Natural killer cell treated with Interleukin-12 subunit alpha and Interleukin-12 subunit beta and Interleukin-15 and Interleukin-18, amount 100 ng/mL, for 72 hours (primary cell): ENCODE measurements around the gene CSTF1. TPM values are rescaled to one million over a fixed set of nuclear protein-coding genes. Genes with fewer than 3 reads are reported as not detected.
A peak's percentile ranks its signal among the peaks of the same experiment; 100 is the strongest.
"Not testable (repeated sequence)": the region's sequence is repeated elsewhere in the genome, so short reads cannot be mapped to it uniquely, and the experiment has no call there.

ENCODE experiments used
- ATAC-seq, 2 donors: fragments of 150-1000 bp; cut with Tn5 transposase in 1 of 2; sonication (Bioruptor Pico), chemical (Tn5 transposase) in 1 of 2; 2 replicates each; pipeline ENCODE4 v1.10.0; 2021
- DNase-seq: peaks from one replicate; pipeline ENCODE4 v3.0.0; 2022; ENCODE audit warnings: low spot score
- H3K27ac Mint-ChIP-seq, 2 donors: 1 replicate in 1 of 2; 2 replicates in 1 of 2; pipeline ENCODE4 v1.8.0; 2022; ENCODE audit warnings: mixed read lengths in 2 of 2, mild to moderate bottlenecking in 1 of 2, moderate library complexity in 1 of 2
- H3K27me3 Mint-ChIP-seq, 2 donors: 1 replicate in 1 of 2; 2 replicates in 1 of 2; pipeline ENCODE4 v1.8.0; 2022; ENCODE audit warnings: mixed read lengths in 2 of 2
- H3K36me3 Mint-ChIP-seq: one replicate; pipeline ENCODE4 v1.8.0; 2022; ENCODE audit warnings: mixed read lengths
- H3K4me1 Mint-ChIP-seq, 2 donors: 1 replicate in 1 of 2; 2 replicates in 1 of 2; pipeline ENCODE4 v1.8.0; 2022; ENCODE audit warnings: low read depth in 2 of 2, mixed read lengths in 2 of 2, mild to moderate bottlenecking in 1 of 2
- H3K4me3 Mint-ChIP-seq: one replicate; pipeline ENCODE4 v1.8.0; 2022; ENCODE audit warnings: mixed read lengths
- H3K9me3 Mint-ChIP-seq: 2 replicates; pipeline ENCODE4 v1.8.0; 2022; ENCODE audit warnings: mixed read lengths
- total RNA-seq, 2 donors: library from RNA; stranded (reverse); gene quantifications; one replicate each; pipeline ENCODE4 v1.2.3, GENCODE V29; 2022

Gene CSTF1
- total RNA-seq, 2 donors from 2014 or later: 39.6 to 40.1 TPM

DNA sequence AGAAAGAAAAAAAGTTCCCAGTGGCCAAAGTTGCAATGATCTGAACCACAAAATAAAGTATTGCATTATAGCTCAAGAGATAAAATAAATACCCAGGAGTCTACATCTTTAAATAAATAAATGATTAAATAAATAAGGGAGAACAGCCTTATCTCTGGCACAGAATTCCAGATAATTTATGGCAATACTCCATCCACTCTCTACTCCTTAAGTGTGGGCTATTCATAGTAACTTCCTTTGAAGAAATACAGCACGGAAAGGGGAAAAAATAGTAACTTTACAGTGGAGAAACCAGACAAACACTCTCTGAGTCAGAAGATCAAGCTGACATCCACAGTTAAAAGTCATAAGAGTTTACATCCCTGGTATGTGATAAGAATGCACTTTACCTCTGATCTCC is 12.1 kb upstream of the CSTF1 start:
- ATAC-seq (no peak), DNase-seq (no peak)
- H3K27ac Mint-ChIP-seq: no peak overlapping the region
- no peaks in the 10 kb centered on the region for H3K9me3 Mint-ChIP-seq
- H3K4me1 Mint-ChIP-seq: peaks cover 0 to 3% of the 10 kb centered on the region in 2 donors
- H3K36me3 Mint-ChIP-seq: peaks cover 27% of the 10 kb centered on the region
- H3K27me3 Mint-ChIP-seq: no peaks in the 10 kb centered on the region
- H3K4me3 Mint-ChIP-seq: no peak overlapping the region

DNA sequence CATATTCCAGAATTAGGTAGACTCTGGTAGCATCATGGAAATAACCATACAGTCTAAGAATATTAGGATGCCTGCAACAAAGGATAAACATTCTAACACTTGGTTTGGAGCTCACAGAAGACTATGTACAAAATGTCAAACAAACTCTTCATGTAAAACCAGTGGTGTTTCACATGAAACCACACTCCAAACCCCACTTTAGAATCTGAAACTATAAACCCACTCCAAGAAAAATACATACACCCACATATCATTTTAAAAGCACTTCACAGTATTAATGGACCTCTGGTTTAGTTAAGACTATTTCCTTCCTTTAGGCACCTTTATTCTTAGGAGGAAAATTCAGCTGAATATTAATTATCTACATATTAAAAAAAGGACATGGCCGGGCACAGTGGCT is 10.9 kb upstream of the CSTF1 start:
- peaks cover 30% of the 10 kb centered on the region for H3K36me3 Mint-ChIP-seq
- H3K9me3 Mint-ChIP-seq: no peaks in the 10 kb centered on the region
- H3K4me3 Mint-ChIP-seq: no peak overlapping the region
- no peak for DNase-seq
- no peak for ATAC-seq
- H3K4me1 Mint-ChIP-seq: peaks cover 0 to under 1% of the 10 kb centered on the region in 2 donors
- no peak overlapping the region for H3K27ac Mint-ChIP-seq
- H3K27me3 Mint-ChIP-seq: no peaks in the 10 kb centered on the region

DNA sequence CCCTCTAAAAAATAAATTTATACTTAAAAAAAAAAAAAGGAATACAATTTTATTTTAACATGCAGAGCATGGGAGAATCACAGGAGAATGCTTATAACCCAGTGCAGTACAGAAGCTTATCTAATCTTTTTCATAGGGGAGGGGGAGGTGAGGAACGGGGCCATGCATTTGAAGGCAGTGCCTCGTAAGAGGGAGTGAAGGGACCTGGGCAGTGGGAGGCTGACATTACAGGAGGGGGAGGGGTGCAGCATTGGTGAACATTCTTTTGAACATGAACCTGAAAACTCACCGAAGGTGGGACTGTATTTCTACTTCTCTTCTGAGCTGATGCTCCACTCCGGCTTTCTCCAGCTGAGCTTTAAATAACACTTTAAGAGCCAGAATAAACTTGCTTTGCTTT is 9.7 kb upstream of the CSTF1 start:
- Mint-ChIP-seq H3K9me3 (no peaks in the 10 kb centered on the region), H3K27ac (no peak overlapping the region), H3K4me3 (no peak overlapping the region), H3K4me1 (no peaks in the 10 kb centered on the region), H3K36me3 (peaks cover 34% of the 10 kb centered on the region), H3K27me3 (no peaks in the 10 kb centered on the region)
- DNase-seq (no peak), ATAC-seq (no peak)

DNA sequence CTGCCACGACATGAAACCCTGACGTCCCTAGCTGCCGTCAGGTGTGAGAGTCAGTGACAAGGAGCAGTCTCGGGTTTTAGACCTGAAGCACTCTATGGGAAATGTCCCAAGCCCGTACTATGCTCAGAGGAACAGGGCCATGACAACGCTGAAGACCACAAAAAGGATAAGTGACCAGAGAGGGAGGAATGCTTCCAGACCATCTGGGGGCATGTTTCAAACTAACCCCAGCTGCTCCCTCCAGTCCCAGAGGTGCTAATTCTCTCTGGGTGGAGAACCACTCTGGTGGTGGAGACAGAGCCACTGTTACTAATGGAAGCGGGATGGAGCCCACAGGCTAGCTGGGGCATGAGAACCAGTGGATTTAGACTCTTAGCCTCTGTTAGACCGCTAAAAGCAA is 9.1 kb upstream of the CSTF1 start:
- no peak overlapping the region for H3K27ac Mint-ChIP-seq
- no peak for ATAC-seq
- no peak overlapping the region for H3K4me3 Mint-ChIP-seq
- H3K27me3 Mint-ChIP-seq: no peaks in the 10 kb centered on the region
- no peaks in the 10 kb centered on the region for H3K9me3 Mint-ChIP-seq
- no peak for DNase-seq
- peaks cover 34% of the 10 kb centered on the region for H3K36me3 Mint-ChIP-seq
- no peaks in the 10 kb centered on the region for H3K4me1 Mint-ChIP-seq

DNA sequence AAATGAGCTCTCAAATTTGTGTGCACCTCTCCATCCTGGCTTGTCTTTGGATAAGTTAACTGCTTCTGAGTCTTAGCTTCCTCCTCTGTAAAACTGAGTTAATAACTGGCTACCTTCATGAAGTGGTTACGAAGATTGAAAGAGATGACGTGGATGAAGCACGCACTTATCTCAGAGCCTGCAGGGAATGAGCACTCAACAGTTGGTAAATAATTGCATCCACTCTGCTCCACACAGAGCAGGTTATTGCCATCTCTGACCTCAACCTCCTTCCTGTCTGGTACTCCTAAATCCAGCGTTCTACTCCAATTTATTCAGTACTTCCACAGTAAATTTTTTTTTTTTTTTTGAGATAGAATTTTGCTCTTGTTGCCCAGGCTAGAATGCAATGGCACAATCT is 7.3 kb upstream of the CSTF1 start:
- Mint-ChIP-seq H3K9me3 (no peaks in the 10 kb centered on the region), H3K36me3 (peaks cover 41% of the 10 kb centered on the region), H3K4me1 (peaks cover 9 to 15% of the 10 kb centered on the region in 2 donors), H3K27me3 (no peaks in the 10 kb centered on the region), H3K27ac (no peak overlapping the region), H3K4me3 (no peak overlapping the region)
- ATAC-seq (no peak), DNase-seq (no peak)

DNA sequence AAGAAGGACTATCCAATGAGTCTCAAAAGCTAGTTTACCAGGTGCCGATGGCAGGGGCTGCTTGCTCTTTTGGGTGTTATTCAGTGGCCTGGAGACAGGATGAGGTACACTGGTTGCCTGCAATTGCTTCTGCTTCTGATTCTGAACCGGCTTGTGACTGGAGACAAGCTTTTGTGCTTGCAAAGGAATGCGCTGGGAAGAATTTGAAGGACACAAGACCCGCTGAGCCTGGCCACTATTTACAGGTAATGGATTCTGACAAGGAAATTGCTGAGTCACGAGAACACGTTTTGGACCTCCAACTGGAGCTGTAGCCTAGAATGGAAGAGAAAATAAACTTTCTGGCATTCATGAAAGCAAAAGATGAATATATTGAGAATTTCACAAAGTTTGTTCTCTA is 6.2 kb upstream of the CSTF1 start:
- Mint-ChIP-seq H3K27ac (no peak overlapping the region), H3K27me3 (no peaks in the 10 kb centered on the region), H3K36me3 (peaks cover 42% of the 10 kb centered on the region), H3K9me3 (no peaks in the 10 kb centered on the region), H3K4me1 (peaks cover 12 to 21% of the 10 kb centered on the region in 2 donors), H3K4me3 (no peak overlapping the region)
- DNase-seq: no peak
- ATAC-seq: no peak

DNA sequence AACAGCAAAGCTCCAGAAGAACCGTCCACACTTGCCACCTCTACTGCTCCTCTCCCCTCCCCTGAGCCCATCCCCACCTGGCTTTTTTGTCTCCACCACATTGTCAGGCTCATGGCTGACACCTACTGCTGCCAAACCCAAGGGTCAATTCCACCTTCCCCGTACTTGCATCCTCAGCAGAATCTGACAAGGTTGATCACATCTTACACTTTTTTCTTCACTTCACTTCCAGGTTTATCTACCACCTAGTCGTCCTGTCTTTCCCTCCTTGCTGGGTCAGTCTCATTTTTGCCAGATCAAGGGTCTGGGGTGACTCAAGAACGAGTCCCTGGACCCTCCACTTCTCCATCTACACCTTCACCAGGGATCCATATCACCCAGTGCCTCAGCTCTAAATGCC is 3.6 kb upstream of the CSTF1 start:
- peaks cover 22 to 36% of the 10 kb centered on the region in 2 donors for H3K4me1 Mint-ChIP-seq
- peak overlapping the region in 1 of 2 donors; percentile 9 for H3K27ac Mint-ChIP-seq
- peaks cover 38% of the 10 kb centered on the region for H3K36me3 Mint-ChIP-seq
- H3K27me3 Mint-ChIP-seq: no peaks in the 10 kb centered on the region
- no peaks in the 10 kb centered on the region for H3K9me3 Mint-ChIP-seq
- DNase-seq: no peak
- no peak overlapping the region for H3K4me3 Mint-ChIP-seq
- no peak for ATAC-seq

DNA sequence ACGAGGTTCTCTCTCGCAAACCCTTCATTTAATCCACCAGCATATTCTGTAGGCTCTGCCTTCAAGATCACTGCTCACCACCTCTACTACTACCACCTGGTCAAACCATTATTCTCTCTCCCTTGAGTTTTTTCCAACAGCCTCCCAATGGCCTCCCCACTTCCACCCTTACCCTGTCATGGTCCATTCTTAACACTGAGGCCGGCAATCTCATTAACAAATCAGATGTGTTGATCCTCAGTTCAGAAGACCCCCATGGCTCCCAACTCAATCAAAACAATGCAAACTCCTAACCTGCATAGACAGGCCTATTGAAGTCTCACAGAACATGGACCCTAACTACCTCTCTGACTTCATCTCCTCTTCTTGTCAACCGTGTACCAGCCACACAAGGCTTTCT is 2.6 kb upstream of the CSTF1 start:
- Mint-ChIP-seq H3K9me3 (no peaks in the 10 kb centered on the region), H3K27me3 (no peaks in the 10 kb centered on the region), H3K36me3 (peaks cover 35% of the 10 kb centered on the region), H3K27ac (no peak overlapping the region), H3K4me1 (peaks cover 23 to 36% of the 10 kb centered on the region in 2 donors), H3K4me3 (peak overlapping the region; percentile 19)
- DNase-seq (no peak), ATAC-seq (no peak)

DNA sequence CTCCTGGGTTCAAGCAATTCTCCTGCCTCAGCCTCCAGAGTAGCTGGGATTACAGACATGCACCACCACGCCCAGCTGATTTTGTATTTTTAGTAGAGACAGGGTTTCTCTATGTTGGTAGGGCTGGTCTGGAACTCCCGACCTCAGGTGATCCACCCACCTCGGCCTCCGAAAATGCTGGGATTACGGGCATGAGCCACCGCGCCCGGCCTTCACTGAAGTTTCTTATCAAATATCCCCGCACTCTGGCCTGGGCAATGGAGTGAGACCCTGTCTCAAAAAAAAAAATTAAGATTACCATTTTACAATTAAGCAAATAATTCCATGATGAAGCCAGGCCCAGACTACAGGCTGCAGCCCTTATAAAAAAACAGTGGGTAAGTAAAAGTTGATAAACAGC is 2.0 kb upstream of the CSTF1 start:
- not testable (repeated sequence) for H3K27me3 Mint-ChIP-seq, H3K27ac Mint-ChIP-seq, ATAC-seq, H3K4me3 Mint-ChIP-seq, H3K9me3 Mint-ChIP-seq, DNase-seq
- peaks cover 23 to 36% of the 10 kb centered on the region in 2 donors for H3K4me1 Mint-ChIP-seq
- H3K36me3 Mint-ChIP-seq: peaks cover 33% of the 10 kb centered on the region

DNA sequence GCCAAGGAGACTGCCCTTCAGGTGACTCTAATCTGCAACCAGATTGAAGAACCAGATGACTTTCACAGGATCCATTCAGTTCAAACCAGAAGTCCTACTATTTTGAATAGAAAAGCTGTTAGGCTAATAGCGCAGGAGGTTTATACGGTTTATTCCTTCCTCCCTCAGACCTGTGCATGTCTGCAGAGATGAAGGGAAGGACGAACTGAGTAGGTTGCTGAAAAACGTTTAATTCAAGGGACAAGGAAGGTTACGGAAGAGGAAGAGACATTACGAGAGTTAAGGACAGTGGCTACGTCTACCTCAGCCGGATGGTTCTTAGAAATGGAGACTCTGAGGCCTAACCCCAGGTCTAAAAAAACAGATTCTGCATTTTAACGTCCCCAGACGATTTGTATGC is 1.4 kb upstream of the CSTF1 start:
- Mint-ChIP-seq H3K4me3 (no peak overlapping the region), H3K27me3 (no peaks in the 10 kb centered on the region), H3K9me3 (no peaks in the 10 kb centered on the region), H3K36me3 (peaks cover 35% of the 10 kb centered on the region), H3K27ac (no peak overlapping the region), H3K4me1 (peaks cover 25 to 36% of the 10 kb centered on the region in 2 donors)
- ATAC-seq: no peak
- DNase-seq: no peak

DNA sequence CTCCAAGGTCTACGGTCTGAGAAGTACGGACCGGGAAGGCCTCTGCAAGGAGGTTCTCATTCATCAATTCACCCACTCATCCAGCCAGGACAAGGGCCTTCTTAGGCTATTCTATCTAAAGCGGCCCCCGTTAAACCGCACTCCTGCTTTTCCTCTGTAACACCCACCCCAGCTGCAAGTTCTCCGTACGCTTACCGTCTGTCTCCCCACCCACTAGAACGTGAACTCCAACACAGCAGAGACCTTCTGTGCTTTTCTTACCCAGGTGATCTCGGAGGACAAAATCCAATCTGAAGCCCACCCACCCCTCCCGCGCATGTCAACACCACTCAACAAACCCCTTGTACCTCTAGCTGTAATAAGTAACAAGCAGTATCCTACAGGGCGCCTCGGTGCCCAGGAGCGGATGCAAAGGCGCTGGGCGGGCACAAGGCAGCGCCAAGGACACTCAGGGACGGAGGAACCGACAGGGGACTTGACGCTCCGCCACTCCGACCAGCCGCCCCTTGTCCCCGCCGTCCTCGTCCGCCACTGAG is 781 bp upstream of the CSTF1 start:
- no peaks in the 10 kb centered on the region for H3K27me3 Mint-ChIP-seq
- no peak overlapping the region for H3K27ac Mint-ChIP-seq
- H3K9me3 Mint-ChIP-seq: no peaks in the 10 kb centered on the region

DNA sequence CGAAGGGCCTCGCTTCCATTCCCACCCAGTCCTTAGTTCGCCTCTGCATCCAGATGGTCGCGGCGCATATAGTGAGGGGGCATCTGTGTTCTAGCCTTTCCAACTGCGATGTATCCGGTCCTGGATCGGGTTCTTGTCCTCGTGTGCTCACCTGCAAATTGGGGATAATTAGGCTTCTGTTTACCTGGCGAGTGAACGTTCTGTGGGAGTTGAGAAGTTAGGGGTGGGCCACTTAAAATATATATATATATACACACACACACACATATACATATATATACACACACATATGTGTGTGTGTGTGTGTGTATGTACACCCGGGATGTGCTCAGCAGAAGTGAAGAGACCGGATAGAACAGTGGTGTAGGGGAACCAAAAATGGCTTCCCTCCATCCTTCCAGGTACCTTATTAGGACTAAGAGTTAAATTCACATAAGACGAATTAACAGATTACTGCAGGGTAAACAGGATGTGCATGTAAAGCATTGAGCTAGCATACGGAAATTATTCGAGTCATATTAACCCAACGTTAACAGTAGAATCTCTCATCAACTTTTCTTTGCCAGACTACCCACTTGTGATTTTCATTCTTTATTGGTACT is 537 bp downstream of the CSTF1 start:
- Mint-ChIP-seq H3K9me3 (no peaks in the 10 kb centered on the region), H3K36me3 (peaks cover 37% of the 10 kb centered on the region), H3K4me3 (no peak overlapping the region), H3K4me1 (peaks cover 28 to 36% of the 10 kb centered on the region in 2 donors), H3K27ac (no peak overlapping the region), H3K27me3 (no peaks in the 10 kb centered on the region)
- ATAC-seq (no peak), DNase-seq (no peak)

More for the DNA sequence above, 781 bp upstream of the CSTF1 start:
- DNase-seq (no peak), ATAC-seq (peak; percentile 70 to 71)
- H3K36me3 Mint-ChIP-seq: peaks cover 31% of the 10 kb centered on the region
- no peak overlapping the region for H3K4me3 Mint-ChIP-seq
- H3K4me1 Mint-ChIP-seq: peaks cover 25 to 36% of the 10 kb centered on the region in 2 donors

DNA sequence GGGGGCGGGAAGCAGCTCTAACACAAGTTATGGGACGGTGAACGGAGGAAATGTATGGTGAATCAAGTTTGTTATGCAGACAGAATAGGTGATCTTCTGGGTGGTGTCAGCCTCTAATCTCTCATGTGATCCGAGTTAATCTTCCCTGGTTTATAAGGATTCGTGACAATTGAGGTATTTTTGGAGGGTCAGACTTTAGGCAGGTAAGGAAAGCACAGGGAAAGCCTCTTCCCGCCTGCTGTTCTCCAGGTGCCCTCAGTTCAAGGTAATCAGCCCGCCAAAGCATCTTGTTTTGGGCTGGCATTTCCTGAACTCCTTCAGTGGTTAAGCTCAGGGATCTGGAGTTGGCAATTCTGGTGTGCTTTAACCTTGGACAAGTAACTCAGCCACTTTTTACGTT is 1.2 kb downstream of the CSTF1 start:
- no peaks in the 10 kb centered on the region for H3K27me3 Mint-ChIP-seq
- H3K36me3 Mint-ChIP-seq: peaks cover 36% of the 10 kb centered on the region
- H3K27ac Mint-ChIP-seq: no peak overlapping the region
- peaks cover 28 to 36% of the 10 kb centered on the region in 2 donors for H3K4me1 Mint-ChIP-seq
- H3K4me3 Mint-ChIP-seq: no peak overlapping the region
- H3K9me3 Mint-ChIP-seq: no peaks in the 10 kb centered on the region
- no peak for DNase-seq
- no peak for ATAC-seq

DNA sequence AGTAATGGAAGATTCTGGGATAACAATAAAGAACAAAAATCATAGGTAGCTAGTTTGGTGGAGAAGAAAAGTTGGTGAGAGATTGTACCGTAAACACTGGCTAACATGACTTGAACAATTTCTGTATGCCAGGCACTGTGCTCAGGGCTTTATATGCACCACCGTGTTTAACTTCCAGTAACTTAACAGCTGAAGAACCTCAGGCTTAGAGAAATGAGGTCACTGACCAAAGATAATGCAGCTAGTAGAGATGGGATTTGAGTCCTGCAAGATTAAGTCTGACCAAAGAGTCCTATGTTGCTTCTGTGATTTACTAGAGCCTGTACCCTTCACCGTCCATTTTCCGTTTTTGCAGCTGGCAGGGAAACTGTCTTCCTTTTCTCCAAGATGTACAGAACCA is 2.7 kb downstream of the CSTF1 start:
- ATAC-seq: no peak
- Mint-ChIP-seq H3K27me3 (no peaks in the 10 kb centered on the region), H3K27ac (no peak overlapping the region), H3K4me3 (no peak overlapping the region), H3K36me3 (peaks cover 28% of the 10 kb centered on the region), H3K4me1 (peaks cover 25% of the 10 kb centered on the region in 2 donors), H3K9me3 (no peaks in the 10 kb centered on the region)
- no peak for DNase-seq
